Left colon (tissue), 2 donors: Measurements from ENCODE around the gene P2RX6. TPM values are rescaled to one million over a fixed set of nuclear protein-coding genes. Genes with fewer than 3 reads are reported as not detected.
"Not testable (repeated sequence)": the region's sequence is repeated elsewhere in the genome, so short reads cannot be mapped to it uniquely, and the experiment has no call there.

Experiments
- ATAC-seq: fragments of 200-7000 bp; cut with Tn5 transposase; one replicate; pipeline ENCODE4 v1.9.1; 2020; ENCODE audit warnings: mild to moderate bottlenecking, moderate library complexity
- DNase-seq, 2 donors: peaks; one replicate each; pipeline ENCODE4 v3.0.0-alpha.2; 2020
- intact Hi-C, 2 donors: fragments of 100-400 bp; cut with DNase I in 1 of 2; cut with micrococcal nuclease in 1 of 2; formaldehyde crosslinking; loops; one replicate each; pipeline versions ENCODE4 v1.11.2 to v1.14.0; 2022; cut with DNase I, micrococcal nuclease
- microRNA-seq, 2 donors: library from miRNA; unstranded; fragments of <30 nt; microRNA quantifications; one replicate each; pipeline versions ENCODE4 v1.1.0 to v1.2.0, GENCODE V29; 2020
- total RNA-seq, 2 donors: library from RNA; stranded (reverse); fragmentation: NEBNext Ultra II Directional; extraction: Animal tissue kit (Norgen Biotek cat#: 25700); gene quantifications; one replicate each; pipeline ENCODE4 v1.2.1, GENCODE V29; 2021
- donor health status: DM: no; HTN: no; CAD: no.
- donor health status: DM: yes; HTN: yes; CAD: no.

Gene P2RX6
- total RNA-seq, 2 donors from 2014 or later: 0.73 to 1.5 TPM

- ATAC-seq (no peak), DNase-seq (no peak)
- intact Hi-C loops: no loop called here
Observed at GRCh38 chr22:21067075-21067900, 52.3 kb downstream of the P2RX6 start.

DNA sequence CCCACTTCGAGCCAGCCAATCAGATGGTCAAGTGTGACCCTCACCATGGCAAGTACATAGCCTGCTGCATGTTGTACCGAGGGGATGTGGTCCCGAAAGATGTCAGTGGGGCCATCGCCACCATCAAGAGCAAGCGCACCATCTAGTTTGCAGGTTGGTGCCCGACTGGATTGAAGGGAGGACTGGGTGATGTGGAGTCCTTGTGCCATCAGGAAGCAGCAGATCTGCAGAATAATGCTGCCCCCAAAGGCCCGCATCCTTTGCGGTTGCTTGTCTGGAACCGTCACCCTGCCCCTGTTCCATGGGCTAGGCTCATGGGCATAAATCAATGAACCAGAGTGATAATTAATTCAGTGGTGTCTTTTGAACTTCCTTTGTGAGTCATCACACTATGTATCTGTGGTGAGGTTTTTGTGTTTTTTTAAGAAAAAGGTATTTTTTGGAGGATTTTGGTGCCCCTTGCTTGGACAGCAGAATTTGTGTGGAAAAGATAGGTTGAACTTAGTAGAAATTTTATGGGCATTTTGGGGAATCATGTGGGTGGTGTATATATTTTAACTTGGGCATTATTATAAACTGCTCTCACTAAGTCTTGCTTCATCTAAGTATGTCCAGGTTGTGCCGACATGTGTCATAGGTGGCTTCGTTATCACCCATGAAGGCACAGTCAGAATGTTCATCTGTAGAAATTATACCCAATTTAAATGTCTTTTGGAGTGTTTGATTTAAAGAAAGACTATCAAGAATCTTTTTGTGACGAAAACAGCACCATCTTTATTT lies 53.1 kb downstream of the P2RX6 start:
- intact Hi-C loops: no loop called here
- ATAC-seq: no peak
- no peak for DNase-seq

DNA sequence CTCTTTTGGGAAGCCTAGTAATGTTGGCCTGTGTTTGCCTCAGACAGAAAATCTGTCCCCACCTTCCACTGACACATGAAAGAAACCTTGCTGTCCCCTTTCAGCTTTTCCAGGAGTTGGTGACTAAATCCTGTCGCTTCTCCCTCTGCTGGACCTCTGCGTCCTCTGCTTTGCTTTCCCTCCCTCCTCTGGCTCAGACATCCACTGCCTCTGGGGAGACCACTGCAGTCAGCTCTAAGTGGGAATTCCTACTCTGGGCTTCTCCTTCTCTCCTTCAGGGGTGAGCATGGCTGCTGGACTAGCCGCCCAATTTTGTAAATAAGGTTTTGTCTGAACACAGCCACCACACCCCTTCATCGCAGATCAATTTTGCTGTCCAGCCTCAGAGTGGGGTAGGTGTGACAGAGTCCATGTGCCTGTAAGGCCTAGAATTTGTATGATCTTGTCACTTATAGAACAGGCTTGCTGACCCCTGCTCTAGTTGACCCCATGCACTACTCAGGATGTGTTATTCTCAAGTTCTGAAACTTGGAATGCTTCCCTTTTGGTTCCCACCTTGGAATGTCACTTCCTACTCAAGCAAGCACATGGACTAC lies 53.8 kb downstream of the P2RX6 start:
- no peak for DNase-seq
- intact Hi-C loops: no loop called here
- ATAC-seq: no peak

GRCh38 chr22:21069375-21069774 lies 54.4 kb downstream of the P2RX6 start:
- intact Hi-C loops: no loop called here
- DNase-seq (no peak), ATAC-seq (no peak)

- intact Hi-C loops: no loop called here
- no peak for ATAC-seq
- DNase-seq: no peak
Observed at GRCh38 chr22:21070690-21071615, 56.0 kb downstream of the P2RX6 start.

DNA sequence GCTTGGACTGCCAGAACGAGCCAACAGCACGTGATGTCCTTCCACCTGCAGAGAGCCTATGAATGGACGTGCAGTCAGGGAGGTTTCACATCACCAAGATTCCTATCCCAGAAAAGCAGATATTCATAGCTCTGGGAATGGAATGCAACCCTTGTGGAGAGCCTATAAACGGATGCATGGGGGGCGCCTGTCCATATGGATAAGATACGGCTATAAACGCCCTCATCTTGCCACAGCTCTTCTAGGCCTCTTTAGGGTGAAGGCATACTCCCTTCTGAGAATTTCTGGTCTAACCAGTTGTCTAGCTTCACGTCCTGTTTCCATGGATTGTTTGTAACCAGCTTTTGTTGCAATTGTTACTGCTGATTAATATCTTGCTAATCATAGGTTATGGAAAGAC lies 56.8 kb downstream of the P2RX6 start:
- ATAC-seq, DNase-seq, intact Hi-C loops: not testable (repeated sequence)

GRCh38 chr22:21073023-21073422 lies 58.1 kb downstream of the P2RX6 start:
- ATAC-seq (no peak), DNase-seq (no peak)
- intact Hi-C loops: no loop called here

- DNase-seq (no peak), ATAC-seq (no peak)
- intact Hi-C loops: no loop called here
Observed at GRCh38 chr22:21073482-21073881, 58.5 kb downstream of the P2RX6 start.

GRCh38 chr22:21074102-21074715 lies 59.2 kb downstream of the P2RX6 start:
- no peak for DNase-seq
- intact Hi-C loops: no loop called here
- ATAC-seq: no peak

- ATAC-seq (no peak), DNase-seq (no peak)
- intact Hi-C loops: no loop called here
Observed at GRCh38 chr22:21075516-21076138, 60.7 kb downstream of the P2RX6 start.

DNA sequence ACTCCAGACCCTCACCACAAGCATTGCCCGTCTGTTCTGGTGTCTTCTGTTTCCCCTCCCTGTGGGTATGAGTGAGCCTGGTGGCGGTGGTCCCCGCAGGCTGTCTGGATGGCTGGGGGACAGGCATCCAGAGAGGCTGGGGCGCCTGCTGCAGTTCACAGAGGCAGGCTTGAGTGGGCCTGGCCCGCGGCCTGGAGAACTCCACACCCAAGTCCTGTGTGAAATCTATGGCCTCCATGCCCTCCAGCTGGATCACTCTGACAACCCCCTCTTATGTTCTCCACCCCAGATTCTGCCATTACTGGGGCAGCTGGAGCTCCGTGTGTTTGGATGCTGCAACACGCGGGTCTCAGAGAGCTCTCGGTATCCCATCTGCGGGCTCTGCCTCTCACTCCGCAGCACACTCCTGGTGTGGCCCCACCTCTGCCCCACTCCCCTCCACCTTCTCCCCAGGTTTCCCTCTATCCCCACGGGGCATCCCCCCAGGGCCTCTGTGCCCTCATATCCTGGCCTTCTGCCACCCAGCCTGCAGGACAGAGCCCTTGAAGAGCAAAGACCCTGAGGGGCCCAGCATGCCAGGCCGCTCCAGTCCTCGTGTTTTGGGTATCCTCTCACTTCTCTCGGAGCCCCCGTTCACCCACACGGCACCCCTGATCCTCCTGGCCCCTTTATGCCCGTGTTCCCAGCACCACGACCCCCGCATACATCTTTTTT lies 62.1 kb downstream of the P2RX6 start:
- DNase-seq (no peak), ATAC-seq (no peak)
- intact Hi-C loops: no loop called here

Small RNAs within 50 kb of the gene (microRNA-seq; reads per million reads assigned to microRNA genes)
- 0 reads per million in 2 donors for gene MIR649

Other genes with a start within 250 kb of the P2RX6 start
- not detected for gene SERPIND1, start 241.1 kb upstream of the P2RX6 start, total RNA-seq
- 10 to 100 TPM; 77.3 to 82.4 TPM for gene PI4KA, start 156.4 kb upstream of the P2RX6 start, total RNA-seq
- 10 to 100 TPM; 26.3 to 30.3 TPM for gene SNAP29, start 156.2 kb upstream of the P2RX6 start, total RNA-seq
- 10 to 100 TPM; 51.3 to 60.9 TPM for gene CRKL, start 97.8 kb upstream of the P2RX6 start, total RNA-seq
- gene AIFM3, start 47.9 kb upstream of the P2RX6 start, total RNA-seq: 100 to 1,000 TPM; 126 to 184 TPM
- gene LZTR1, start 32.9 kb upstream of the P2RX6 start, total RNA-seq: 10 to 100 TPM; 49.9 to 50.4 TPM
- 10 to 100 TPM; 18.1 to 20.0 TPM for gene THAP7, start 13.0 kb upstream of the P2RX6 start, total RNA-seq
- gene SLC7A4, start 17.4 kb downstream of the P2RX6 start, total RNA-seq: 1 to 10 TPM; 4.0 to 4.9 TPM
- gene LRRC74B, start 30.8 kb downstream of the P2RX6 start, total RNA-seq: under 1 TPM in 1 of 2 donors, not detected in 1; 0.18 TPM